ENCODE results near the gene DHRS11. TPM values are rescaled to one million over a fixed set of nuclear protein-coding genes. Genes with fewer than 3 reads are reported as not detected.

Gene DHRS11
- total and polyA plus RNA-seq, 2 of the 8 experiments (the other 6 are each of a cell fraction or from before 2014, with no cell fraction given) = 29.5 to 63.3 TPM

DNA sequence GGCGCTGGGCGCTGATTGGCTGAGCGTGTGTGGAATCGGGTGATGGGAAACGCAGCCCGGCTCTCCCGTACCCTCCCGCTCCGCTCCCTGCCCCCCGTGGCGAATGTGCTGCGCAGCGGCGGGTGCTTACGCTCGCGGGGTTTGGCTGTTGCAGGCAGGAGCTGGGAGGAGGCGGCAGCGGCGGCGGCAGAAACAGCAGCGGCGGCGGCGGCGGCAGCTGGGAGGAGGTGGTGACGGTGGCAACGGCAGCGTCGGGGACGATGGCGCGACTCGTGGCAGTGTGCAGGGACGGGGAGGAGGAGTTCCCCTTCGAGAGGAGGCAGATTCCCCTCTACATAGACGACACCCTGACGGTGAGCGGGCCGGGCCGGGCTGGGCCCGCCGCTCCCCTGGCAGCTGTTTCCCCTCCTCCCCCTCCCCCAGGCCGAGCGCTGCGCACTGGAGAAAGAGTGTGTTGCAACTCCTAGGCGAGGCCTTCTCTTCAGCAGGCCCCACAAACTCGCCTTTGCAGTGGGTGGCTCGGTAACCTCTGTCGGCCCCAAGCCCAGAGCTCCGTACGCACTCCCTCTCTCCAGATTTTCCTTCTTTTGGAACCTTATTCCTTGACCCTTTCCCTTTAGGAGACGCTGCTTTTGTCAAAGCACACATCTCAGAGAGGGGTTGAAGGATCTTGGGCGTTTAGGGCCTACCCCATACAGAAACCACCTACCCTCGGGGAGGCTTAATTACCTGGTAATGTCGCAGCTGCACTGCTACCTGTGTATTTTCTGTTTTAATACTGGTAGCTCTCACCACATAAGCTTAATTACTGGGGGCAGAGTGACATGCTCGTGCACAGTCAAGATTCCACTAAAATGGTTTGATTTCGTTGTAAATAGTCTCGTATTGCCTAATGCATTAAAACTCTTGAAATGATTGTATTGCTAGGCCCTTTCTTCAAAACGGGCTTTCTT is 45.9 kb upstream of the DHRS11 start:
- CTCF ChIA-PET (ENCODE audit: partially characterized antibody) = interaction anchor here (0.9 kb wide), 2 partner anchors 12 to 80 kb away, joined by 3 read pairs; no protein-coding TSS in a partner anchor
- H4K5ac ChIP-seq (ENCODE audit: insufficient read length, low read depth, low read length) = peak overlapping the region; percentile 56
- POLR2A ChIA-PET (ENCODE audit: partially characterized antibody) = interaction anchor here (0.7 to 4.1 kb wide), 9 partner anchors 10 to 111 kb away, joined by 3 to 101 read pairs (median 4); partner anchors contain the start of genes DHRS11, MYO19 and PIGW
- peak overlapping the region; percentile 73 to 95 (median 90) for H3K4me3 ChIP-seq (ENCODE audit: extremely low read depth in 1 of 4, insufficient read depth in 2 of 4, low read depth in 3 of 4, low read length in 4 of 4)
- peaks cover 12% of the 10 kb centered on the region for H3K23me2 ChIP-seq (ENCODE audit: low read depth, low read length)
- peaks cover 6 to 55% of the 10 kb centered on the region in 2 experiments; a peak in 3 of 4 replicates for H3K79me2 ChIP-seq (ENCODE audit: control insufficient read depth in 1 of 2, insufficient read depth in 2 of 2, low read length in 2 of 2)
- H3K56ac ChIP-seq (replicated peaks; ENCODE audit: insufficient read length, low read depth, low read length) = no peak overlapping the region
- peak overlapping the region; percentile 68 for H4K8ac ChIP-seq (ENCODE audit: extremely low read depth, insufficient read depth, low read length)
- DNase-seq (ENCODE audit: low read depth in 1 of 2, low spot score in 2 of 2) = peak; percentile 94 to 98
- H3K4me1 ChIP-seq (replicated peaks in 1 of 4; ENCODE audit: control insufficient read depth in 3 of 4, insufficient read depth in 4 of 4, low read length in 3 of 4) = peaks cover 0 to 5% (median 1%) of the 10 kb centered on the region in 4 experiments; a peak in 2 of 7 replicates
- no peaks in the 10 kb centered on the region for H3K9me3 ChIP-seq (ENCODE audit: insufficient read depth in 2 of 2, low read depth in 1 of 2, low read length in 1 of 2)
- H3K14ac ChIP-seq (ENCODE audit: insufficient read length) = no peak overlapping the region
- no peak overlapping the region for H3K4ac ChIP-seq (replicated peaks; ENCODE audit: insufficient read length, low read depth, low read length)
- H3K18ac ChIP-seq (ENCODE audit: extremely low read depth, low read length) = peak overlapping the region; percentile 38; the same call in 1 of the 2 replicates
- peak overlapping the region; percentile 89 for H2BK5ac ChIP-seq (ENCODE audit: low read depth, low read length)
- H2BK120ac ChIP-seq (replicated peaks; ENCODE audit: low read depth, low read length) = peak overlapping the region; percentile 3
- peak overlapping the region; percentile 78 for H3K27ac ChIP-seq (ENCODE audit: low read depth, low read length)
- H3K9ac ChIP-seq (replicated peaks in 1 of 4; ENCODE audit: extremely low read depth in 1 of 4, low read depth in 3 of 4, low read length in 3 of 4) = peak overlapping the region; percentile 80 to 92 (median 88)
- H3K36me3 ChIP-seq (ENCODE audit: control insufficient read depth in 2 of 4, insufficient read depth in 4 of 4, low read length in 3 of 4) = no peaks in the 10 kb centered on the region
- H3K27me3 ChIP-seq (replicated peaks in 1 of 4; ENCODE audit: control insufficient read depth in 3 of 4, extremely low read depth in 1 of 4, insufficient read depth in 3 of 4, low read length in 3 of 4) = no peaks in the 10 kb centered on the region
- peak overlapping the region; percentile 65; the same call in 1 of the 2 replicates for H2BK15ac ChIP-seq (ENCODE audit: low read length)
- peak overlapping the region; percentile 85 to 93 for H3K4me2 ChIP-seq (ENCODE audit: insufficient read depth in 1 of 2, low read depth in 2 of 2, low read length in 2 of 2)
- 4% methylated on average over 46 of the region's 60 CpGs; no CpG with 5 or more reads in 1 of the 2 experiments for WGBS, 2 experiments (ENCODE audit: extremely low coverage in 1 of 2, insufficient coverage in 1 of 2, insufficient read length in 1 of 2, insufficient replicate concordance in 2 of 2, low coverage in 1 of 2, low lambda C conversion rate in 2 of 2, missing lambda C conversion rate in 1 of 2)
- H3K23ac ChIP-seq (ENCODE audit: insufficient read length) = peak overlapping the region; percentile 0
- no peak overlapping the region for H2BK20ac ChIP-seq (ENCODE audit: low read length)
- peaks cover 6% of the 10 kb centered on the region for H3K79me1 ChIP-seq (ENCODE audit: low read depth, low read length)
- H2BK12ac ChIP-seq (ENCODE audit: low read depth, low read length) = no peak overlapping the region
- H4K91ac ChIP-seq (replicated peaks; ENCODE audit: insufficient read length, low read length) = no peak overlapping the region
- peaks cover 0 to 3% of the 10 kb centered on the region in 2 experiments for H4K20me1 ChIP-seq (replicated peaks in 1 of 2; ENCODE audit: control insufficient read depth in 1 of 2, insufficient read depth in 2 of 2, low read length in 2 of 2)
- H2AK5ac ChIP-seq (ENCODE audit: low read depth, low read length) = no peak overlapping the region
- FAIRE-seq = no peak
- H2AFZ ChIP-seq (ENCODE audit: low read length) = no peak overlapping the region
- TF ChIP-seq JUND (IDR thresholded peaks at IDR 0.05; ENCODE audit: low read length) (no peak), CHD2 (IDR thresholded peaks at IDR 0.05; ENCODE audit: low read length) (peak; percentile 88), KDM5A (IDR thresholded peaks at IDR 0.05; ENCODE audit: low read length) (no peak), SRF (IDR thresholded peaks at IDR 0.05; ENCODE audit: low read depth, low read length) (no peak), SP4 (IDR thresholded peaks at IDR 0.05; ENCODE audit: low read length) (no peak), CEBPB (IDR thresholded peaks at IDR 0.05; ENCODE audit: low read depth, low read length) (peak; percentile 85), SAP30 (IDR thresholded peaks at IDR 0.05; ENCODE audit: insufficient read depth, insufficient replicate concordance, low read length) (peak; percentile 57)
- TF ChIP-seq, protein P1, sequence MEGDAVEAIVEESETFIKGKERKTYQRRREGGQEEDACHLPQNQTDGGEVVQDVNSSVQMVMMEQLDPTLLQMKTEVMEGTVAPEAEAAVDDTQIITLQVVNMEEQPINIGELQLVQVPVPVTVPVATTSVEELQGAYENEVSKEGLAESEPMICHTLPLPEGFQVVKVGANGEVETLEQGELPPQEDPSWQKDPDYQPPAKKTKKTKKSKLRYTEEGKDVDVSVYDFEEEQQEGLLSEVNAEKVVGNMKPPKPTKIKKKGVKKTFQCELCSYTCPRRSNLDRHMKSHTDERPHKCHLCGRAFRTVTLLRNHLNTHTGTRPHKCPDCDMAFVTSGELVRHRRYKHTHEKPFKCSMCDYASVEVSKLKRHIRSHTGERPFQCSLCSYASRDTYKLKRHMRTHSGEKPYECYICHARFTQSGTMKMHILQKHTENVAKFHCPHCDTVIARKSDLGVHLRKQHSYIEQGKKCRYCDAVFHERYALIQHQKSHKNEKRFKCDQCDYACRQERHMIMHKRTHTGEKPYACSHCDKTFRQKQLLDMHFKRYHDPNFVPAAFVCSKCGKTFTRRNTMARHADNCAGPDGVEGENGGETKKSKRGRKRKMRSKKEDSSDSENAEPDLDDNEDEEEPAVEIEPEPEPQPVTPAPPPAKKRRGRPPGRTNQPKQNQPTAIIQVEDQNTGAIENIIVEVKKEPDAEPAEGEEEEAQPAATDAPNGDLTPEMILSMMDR (IDR thresholded peaks at IDR 0.05; ENCODE audit: control extremely low read depth in 1 of 3, insufficient read depth in 1 of 3, low read depth in 1 of 3, low read length in 3 of 3) = no peak
